K562 (cell line): ENCODE measurements around the gene FAM118B.

ENCODE experiments used
- CBX1 ChIP-seq: sonication (generic); IDR thresholded peaks from 2 replicates; pipeline ENCODE4 v1.6.1; 2016; ENCODE audit warnings: antibody characterized with exemption, low read depth, mild to moderate bottlenecking
- CREB1 ChIP-seq, 2 experiments: sonication (generic) in 1 of 2; formaldehyde crosslinking in 1 of 2; IDR thresholded peaks; 2 replicates each; pipeline versions ENCODE4 v1.6.1 to v1.8.0; 2012 to 2022; ENCODE audit warnings: inconsistent platforms in 1 of 2, mild to moderate bottlenecking in 1 of 2, missing genetic modification reagents in 1 of 2, moderate library complexity in 1 of 2
- CTCF ChIP-seq, 3 experiments: IDR thresholded peaks in 2 of 3; conservative IDR thresholded peaks in 1 of 3; 2 replicates each; pipeline ENCODE4 v1.5.1; 2011 to 2012; ENCODE audit warnings: low read length in 3 of 3, mild to moderate bottlenecking in 3 of 3, control low read depth in 2 of 3, improper control_type of control experiment in 1 of 3, inconsistent platforms in 1 of 3, low read depth in 1 of 3, mixed read lengths in 1 of 3, moderate library complexity in 1 of 3; ENCODE audit not compliant: insufficient read depth in 2 of 3
- DIDO1 ChIP-seq: fragments of 450-650 bp; IDR thresholded peaks from 2 replicates; pipeline ENCODE4 v1.6.1; 2016; ENCODE audit warnings: low read depth, missing biosample characterization, missing genetic modification characterization
- LEF1 ChIP-seq: fragments of 450-650 bp; IDR thresholded peaks from 2 replicates; pipeline ENCODE4 v1.6.1; 2016; ENCODE audit warnings: mild to moderate bottlenecking
- NR1H2 ChIP-seq: sonication (generic); formaldehyde crosslinking; IDR thresholded peaks from 2 replicates; pipeline ENCODE4 v1.4.0; 2020; ENCODE audit warnings: mild to moderate bottlenecking, missing genetic modification reagents
- TAF1 ChIP-seq: IDR thresholded peaks from 2 replicates; pipeline ENCODE4 v1.6.1; 2011; ENCODE audit warnings: mild to moderate bottlenecking, low read length, moderate library complexity; ENCODE audit not compliant: insufficient read depth, control insufficient read depth, severe bottlenecking; ENCODE audit errors: extremely low read depth
- TARDBP ChIP-seq: fragments of 450-650 bp; IDR thresholded peaks from 2 replicates; pipeline ENCODE4 v1.6.1; 2016
- ZC3H4 ChIP-seq: sonication (generic); formaldehyde crosslinking; IDR thresholded peaks from 2 replicates; pipeline ENCODE4 v1.9.0; 2021; ENCODE audit warnings: missing genetic modification reagents, borderline replicate concordance
- ZNF740 ChIP-seq, 3 experiments: fragments of 200-800 bp in 1 of 3; sonication (Bioruptor generic) in 1 of 3; sonication (generic) in 1 of 3; formaldehyde crosslinking in 1 of 3; IDR thresholded peaks; 2 replicates each; pipeline versions ENCODE4 v1.6.1 to v1.8.0; 2016 to 2022; ENCODE audit warnings: mild to moderate bottlenecking in 2 of 3, missing compliant biosample characterization in 2 of 3, missing genetic modification characterization in 2 of 3, missing genetic modification reagents in 1 of 3
- TF ChIP-seq, protein P1 (sequence below): fragments of 200-600 bp; sonication (generic); IDR thresholded peaks from one replicate; pipeline ENCODE4 v1.6.1; 2012; ENCODE audit warnings: mild to moderate bottlenecking, low read depth, low read length, inconsistent platforms

DNA sequence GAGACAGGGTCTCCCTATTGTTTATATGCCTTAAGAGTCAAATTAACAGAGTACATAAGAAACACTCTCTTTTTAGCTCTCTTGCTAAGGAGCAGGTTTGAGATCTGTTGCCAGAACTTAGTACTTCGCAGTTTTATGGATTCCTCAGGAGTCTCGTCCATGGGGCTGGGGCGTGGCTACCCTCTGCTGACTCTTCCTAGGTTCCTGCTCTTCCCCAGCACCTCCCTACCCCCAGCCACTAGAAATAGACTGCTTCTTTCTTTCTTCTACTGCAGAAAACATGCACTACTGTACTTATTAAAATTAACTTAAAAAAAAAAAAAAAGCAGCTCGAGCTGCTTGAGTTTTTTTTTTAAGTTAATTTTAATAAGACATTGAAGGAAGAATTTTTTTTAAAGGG, 8.0 kb downstream of the FAM118B start:
- TF ChIP-seq ZC3H4 = no peak
- TF ChIP-seq NR1H2 (CRISPR knock-in tag) = no peak
- TF ChIP-seq CTCF (IDR thresholded peaks at IDR 0.05 in 2 of 3, conservative IDR thresholded peaks at IDR 0.05 in 1 of 3; ENCODE audit: insufficient read depth in 2 of 3, low read depth in 1 of 3, low read length in 3 of 3) = no peak
- TF ChIP-seq DIDO1 (tag) = no peak
- TF ChIP-seq ZNF740 (CRISPR knock-in tag; IDR thresholded peaks at IDR 0.05) = no peak
- no peak for TF ChIP-seq ZNF740 (tag; IDR thresholded peaks at IDR 0.05)
- TF ChIP-seq CREB1 (IDR thresholded peaks at IDR 0.05) = no peak
- no peak for TF ChIP-seq CREB1 (CRISPR knock-in tag; IDR thresholded peaks at IDR 0.05)
- no peak for TF ChIP-seq TAF1
- no peak for TF ChIP-seq LEF1
- no peak for TF ChIP-seq CBX1
- no peak for TF ChIP-seq TARDBP
- TF ChIP-seq, protein P1, sequence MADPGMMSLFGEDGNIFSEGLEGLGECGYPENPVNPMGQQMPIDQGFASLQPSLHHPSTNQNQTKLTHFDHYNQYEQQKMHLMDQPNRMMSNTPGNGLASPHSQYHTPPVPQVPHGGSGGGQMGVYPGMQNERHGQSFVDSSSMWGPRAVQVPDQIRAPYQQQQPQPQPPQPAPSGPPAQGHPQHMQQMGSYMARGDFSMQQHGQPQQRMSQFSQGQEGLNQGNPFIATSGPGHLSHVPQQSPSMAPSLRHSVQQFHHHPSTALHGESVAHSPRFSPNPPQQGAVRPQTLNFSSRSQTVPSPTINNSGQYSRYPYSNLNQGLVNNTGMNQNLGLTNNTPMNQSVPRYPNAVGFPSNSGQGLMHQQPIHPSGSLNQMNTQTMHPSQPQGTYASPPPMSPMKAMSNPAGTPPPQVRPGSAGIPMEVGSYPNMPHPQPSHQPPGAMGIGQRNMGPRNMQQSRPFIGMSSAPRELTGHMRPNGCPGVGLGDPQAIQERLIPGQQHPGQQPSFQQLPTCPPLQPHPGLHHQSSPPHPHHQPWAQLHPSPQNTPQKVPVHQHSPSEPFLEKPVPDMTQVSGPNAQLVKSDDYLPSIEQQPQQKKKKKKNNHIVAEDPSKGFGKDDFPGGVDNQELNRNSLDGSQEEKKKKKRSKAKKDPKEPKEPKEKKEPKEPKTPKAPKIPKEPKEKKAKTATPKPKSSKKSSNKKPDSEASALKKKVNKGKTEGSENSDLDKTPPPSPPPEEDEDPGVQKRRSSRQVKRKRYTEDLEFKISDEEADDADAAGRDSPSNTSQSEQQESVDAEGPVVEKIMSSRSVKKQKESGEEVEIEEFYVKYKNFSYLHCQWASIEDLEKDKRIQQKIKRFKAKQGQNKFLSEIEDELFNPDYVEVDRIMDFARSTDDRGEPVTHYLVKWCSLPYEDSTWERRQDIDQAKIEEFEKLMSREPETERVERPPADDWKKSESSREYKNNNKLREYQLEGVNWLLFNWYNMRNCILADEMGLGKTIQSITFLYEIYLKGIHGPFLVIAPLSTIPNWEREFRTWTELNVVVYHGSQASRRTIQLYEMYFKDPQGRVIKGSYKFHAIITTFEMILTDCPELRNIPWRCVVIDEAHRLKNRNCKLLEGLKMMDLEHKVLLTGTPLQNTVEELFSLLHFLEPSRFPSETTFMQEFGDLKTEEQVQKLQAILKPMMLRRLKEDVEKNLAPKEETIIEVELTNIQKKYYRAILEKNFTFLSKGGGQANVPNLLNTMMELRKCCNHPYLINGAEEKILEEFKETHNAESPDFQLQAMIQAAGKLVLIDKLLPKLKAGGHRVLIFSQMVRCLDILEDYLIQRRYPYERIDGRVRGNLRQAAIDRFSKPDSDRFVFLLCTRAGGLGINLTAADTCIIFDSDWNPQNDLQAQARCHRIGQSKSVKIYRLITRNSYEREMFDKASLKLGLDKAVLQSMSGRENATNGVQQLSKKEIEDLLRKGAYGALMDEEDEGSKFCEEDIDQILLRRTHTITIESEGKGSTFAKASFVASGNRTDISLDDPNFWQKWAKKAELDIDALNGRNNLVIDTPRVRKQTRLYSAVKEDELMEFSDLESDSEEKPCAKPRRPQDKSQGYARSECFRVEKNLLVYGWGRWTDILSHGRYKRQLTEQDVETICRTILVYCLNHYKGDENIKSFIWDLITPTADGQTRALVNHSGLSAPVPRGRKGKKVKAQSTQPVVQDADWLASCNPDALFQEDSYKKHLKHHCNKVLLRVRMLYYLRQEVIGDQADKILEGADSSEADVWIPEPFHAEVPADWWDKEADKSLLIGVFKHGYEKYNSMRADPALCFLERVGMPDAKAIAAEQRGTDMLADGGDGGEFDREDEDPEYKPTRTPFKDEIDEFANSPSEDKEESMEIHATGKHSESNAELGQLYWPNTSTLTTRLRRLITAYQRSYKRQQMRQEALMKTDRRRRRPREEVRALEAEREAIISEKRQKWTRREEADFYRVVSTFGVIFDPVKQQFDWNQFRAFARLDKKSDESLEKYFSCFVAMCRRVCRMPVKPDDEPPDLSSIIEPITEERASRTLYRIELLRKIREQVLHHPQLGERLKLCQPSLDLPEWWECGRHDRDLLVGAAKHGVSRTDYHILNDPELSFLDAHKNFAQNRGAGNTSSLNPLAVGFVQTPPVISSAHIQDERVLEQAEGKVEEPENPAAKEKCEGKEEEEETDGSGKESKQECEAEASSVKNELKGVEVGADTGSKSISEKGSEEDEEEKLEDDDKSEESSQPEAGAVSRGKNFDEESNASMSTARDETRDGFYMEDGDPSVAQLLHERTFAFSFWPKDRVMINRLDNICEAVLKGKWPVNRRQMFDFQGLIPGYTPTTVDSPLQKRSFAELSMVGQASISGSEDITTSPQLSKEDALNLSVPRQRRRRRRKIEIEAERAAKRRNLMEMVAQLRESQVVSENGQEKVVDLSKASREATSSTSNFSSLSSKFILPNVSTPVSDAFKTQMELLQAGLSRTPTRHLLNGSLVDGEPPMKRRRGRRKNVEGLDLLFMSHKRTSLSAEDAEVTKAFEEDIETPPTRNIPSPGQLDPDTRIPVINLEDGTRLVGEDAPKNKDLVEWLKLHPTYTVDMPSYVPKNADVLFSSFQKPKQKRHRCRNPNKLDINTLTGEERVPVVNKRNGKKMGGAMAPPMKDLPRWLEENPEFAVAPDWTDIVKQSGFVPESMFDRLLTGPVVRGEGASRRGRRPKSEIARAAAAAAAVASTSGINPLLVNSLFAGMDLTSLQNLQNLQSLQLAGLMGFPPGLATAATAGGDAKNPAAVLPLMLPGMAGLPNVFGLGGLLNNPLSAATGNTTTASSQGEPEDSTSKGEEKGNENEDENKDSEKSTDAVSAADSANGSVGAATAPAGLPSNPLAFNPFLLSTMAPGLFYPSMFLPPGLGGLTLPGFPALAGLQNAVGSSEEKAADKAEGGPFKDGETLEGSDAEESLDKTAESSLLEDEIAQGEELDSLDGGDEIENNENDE = no peak
